ENCODE measurements around the gene GTF3C4. TPM values are rescaled to one million over a fixed set of nuclear protein-coding genes. Genes with fewer than 3 reads are reported as not detected.

The GTF3C4 gene
- total and polyA plus RNA-seq, 10 of the 15 experiments (the other 5 are each of a cell fraction or from before 2014, with no cell fraction given) = 3.2 to 18.9 (median 8.2) TPM

DNA sequence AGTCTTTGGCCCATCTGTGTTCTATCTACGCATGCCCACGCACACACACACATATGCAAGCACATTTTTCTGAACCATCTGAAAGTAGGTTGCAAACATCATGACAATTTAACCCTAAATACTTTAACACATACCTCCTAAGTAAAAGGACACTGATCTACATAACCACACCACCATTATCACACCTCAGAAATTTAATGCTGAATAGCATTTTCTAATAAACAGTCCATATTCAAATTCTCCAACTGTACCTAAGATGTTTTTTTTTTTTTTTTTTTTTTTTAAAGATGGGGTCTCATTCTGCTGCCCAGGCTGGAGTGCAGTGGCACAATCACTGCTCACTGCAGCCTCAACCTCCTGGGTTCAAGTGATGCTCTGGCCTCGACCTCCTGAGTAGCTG, 35.9 kb upstream of the GTF3C4 start:
- Histone ChIP-seq H3K9me3 (replicated peaks; ENCODE audit: control insufficient read depth, insufficient read depth, low read length) (no peaks in the 10 kb centered on the region), H3K4me1 (ENCODE audit: control insufficient read depth, insufficient read depth, low read length) (no peaks in the 10 kb centered on the region), H2AFZ (ENCODE audit: control insufficient read depth, low read depth, low read length) (no peak overlapping the region), H3K4me3 (no peak overlapping the region), H3K27me3 (replicated peaks in 1 of 2; ENCODE audit: control insufficient read depth in 2 of 2, insufficient read depth in 2 of 2, low read length in 1 of 2) (no peaks in the 10 kb centered on the region), H3K9ac (ENCODE audit: control insufficient read depth, insufficient read depth, low read length) (no peak overlapping the region), H3K79me2 (ENCODE audit: control insufficient read depth, insufficient read depth, low read length) (no peaks in the 10 kb centered on the region), H4K20me1 (ENCODE audit: control insufficient read depth, insufficient read depth) (no peaks in the 10 kb centered on the region), H3K36me3 (ENCODE audit: control insufficient read depth in 2 of 2, insufficient read depth in 2 of 2, low read length in 1 of 2) (peaks cover 6 to 27% of the 10 kb centered on the region in 2 experiments; a peak in 3 of 4 replicates), H3K4me2 (ENCODE audit: control insufficient read depth, insufficient read depth) (no peak overlapping the region), H3K27ac (ENCODE audit: control insufficient read depth, insufficient read depth) (no peak overlapping the region)
- in situ Hi-C loops (cut with MboI) = no loop called here
- DNase-seq (ENCODE audit: low read depth, low spot score) (no peak), ATAC-seq (no peak), FAIRE-seq (no peak)
- WGBS (ENCODE audit: insufficient coverage, insufficient replicate concordance, low lambda C conversion rate, missing lambda C conversion rate) = 96% methylated on average over 3 of the region's 3 CpGs
- ChIA-PET CTCF (no interaction called here), SMC1A (ENCODE audit: uncharacterized antibody, unreplicated experiment) (no interaction called here), RAD21 (ENCODE audit: unreplicated experiment) (no interaction called here), POLR2A (no interaction called here)
- no TSS peak for BruUV-seq (replicated peaks)
- intact Hi-C loops (cut with micrococcal nuclease; ENCODE audit: unreplicated experiment) = no loop called here
- TF ChIP-seq KLF5 (IDR thresholded peaks at IDR 0.05; ENCODE audit: partially characterized antibody) = no peak
- no peak for TF ChIP-seq ZZZ3 (IDR thresholded peaks at IDR 0.05; ENCODE audit: control insufficient read depth, insufficient read length, low read depth)
- TF ChIP-seq NR2C1 (IDR thresholded peaks at IDR 0.05) = no peak
- TF ChIP-seq NFIC (IDR thresholded peaks at IDR 0.05; ENCODE audit: low read depth, low read length) = no peak
- TF ChIP-seq SMAD1 (IDR thresholded peaks at IDR 0.05; ENCODE audit: low read depth, partially characterized antibody) = no peak
- no peak for TF ChIP-seq CEBPB (IDR thresholded peaks at IDR 0.05; ENCODE audit: borderline replicate concordance in 1 of 2, low read depth in 2 of 2, low read length in 2 of 2)
- TF ChIP-seq ZNF622 (IDR thresholded peaks at IDR 0.05) = no peak
- no peak for TF ChIP-seq FOXK2 (IDR thresholded peaks at IDR 0.05)
- no peak for TF ChIP-seq POU2F2 (IDR thresholded peaks at IDR 0.05; ENCODE audit: borderline replicate concordance, low read depth, low read length)
- TF ChIP-seq SREBF1 (IDR thresholded peaks at IDR 0.05; ENCODE audit: low read length) = no peak
- TF ChIP-seq HDGF (IDR thresholded peaks at IDR 0.05) = no peak
- TF ChIP-seq, protein P1, sequence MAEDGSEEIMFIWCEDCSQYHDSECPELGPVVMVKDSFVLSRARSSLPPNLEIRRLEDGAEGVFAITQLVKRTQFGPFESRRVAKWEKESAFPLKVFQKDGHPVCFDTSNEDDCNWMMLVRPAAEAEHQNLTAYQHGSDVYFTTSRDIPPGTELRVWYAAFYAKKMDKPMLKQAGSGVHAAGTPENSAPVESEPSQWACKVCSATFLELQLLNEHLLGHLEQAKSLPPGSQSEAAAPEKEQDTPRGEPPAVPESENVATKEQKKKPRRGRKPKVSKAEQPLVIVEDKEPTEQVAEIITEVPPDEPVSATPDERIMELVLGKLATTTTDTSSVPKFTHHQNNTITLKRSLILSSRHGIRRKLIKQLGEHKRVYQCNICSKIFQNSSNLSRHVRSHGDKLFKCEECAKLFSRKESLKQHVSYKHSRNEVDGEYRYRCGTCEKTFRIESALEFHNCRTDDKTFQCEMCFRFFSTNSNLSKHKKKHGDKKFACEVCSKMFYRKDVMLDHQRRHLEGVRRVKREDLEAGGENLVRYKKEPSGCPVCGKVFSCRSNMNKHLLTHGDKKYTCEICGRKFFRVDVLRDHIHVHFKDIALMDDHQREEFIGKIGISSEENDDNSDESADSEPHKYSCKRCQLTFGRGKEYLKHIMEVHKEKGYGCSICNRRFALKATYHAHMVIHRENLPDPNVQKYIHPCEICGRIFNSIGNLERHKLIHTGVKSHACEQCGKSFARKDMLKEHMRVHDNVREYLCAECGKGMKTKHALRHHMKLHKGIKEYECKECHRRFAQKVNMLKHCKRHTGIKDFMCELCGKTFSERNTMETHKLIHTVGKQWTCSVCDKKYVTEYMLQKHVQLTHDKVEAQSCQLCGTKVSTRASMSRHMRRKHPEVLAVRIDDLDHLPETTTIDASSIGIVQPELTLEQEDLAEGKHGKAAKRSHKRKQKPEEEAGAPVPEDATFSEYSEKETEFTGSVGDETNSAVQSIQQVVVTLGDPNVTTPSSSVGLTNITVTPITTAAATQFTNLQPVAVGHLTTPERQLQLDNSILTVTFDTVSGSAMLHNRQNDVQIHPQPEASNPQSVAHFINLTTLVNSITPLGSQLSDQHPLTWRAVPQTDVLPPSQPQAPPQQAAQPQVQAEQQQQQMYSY (CRISPR knock-in tag; IDR thresholded peaks at IDR 0.05) = no peak
- no peak for TF ChIP-seq KDM1A (IDR thresholded peaks at IDR 0.05; ENCODE audit: borderline replicate concordance)
- no peak for TF ChIP-seq NFYA (IDR thresholded peaks at IDR 0.05; ENCODE audit: borderline replicate concordance, low read depth, low read length)
